Trophoblast cell (in vitro differentiated cells and primary cell): ENCODE measurements around the gene C10orf90.

Experiments used
- DNase-seq, 2 donors: peaks; one replicate each; pipeline ENCODE4 v3.0.0-alpha.2; 2016
- H2AFZ ChIP-seq: 2 replicates; pipeline ENCODE4 v1.6.1; 2013; ENCODE audit warnings: low read length, moderate library complexity, mild to moderate bottlenecking; ENCODE audit not compliant: insufficient read depth, poor library complexity
- H2AK5ac ChIP-seq: 2 replicates; pipeline ENCODE4 v1.6.1; 2013; ENCODE audit warnings: mild to moderate bottlenecking, low read length
- H2BK120ac ChIP-seq: 2 replicates; pipeline ENCODE4 v1.6.1; 2013; ENCODE audit warnings: low read length, mild to moderate bottlenecking, moderate library complexity; ENCODE audit not compliant: insufficient read depth, poor library complexity
- H2BK12ac ChIP-seq: 2 replicates; pipeline ENCODE4 v1.6.1; 2013; ENCODE audit warnings: mild to moderate bottlenecking, low read length, moderate library complexity
- H2BK5ac ChIP-seq: 2 replicates; pipeline ENCODE4 v1.6.1; 2013; ENCODE audit warnings: low read length, low read depth, moderate library complexity, mild to moderate bottlenecking; ENCODE audit not compliant: poor library complexity
- H3K14ac ChIP-seq: 2 replicates; pipeline ENCODE4 v1.6.1; 2013; ENCODE audit warnings: mild to moderate bottlenecking, low read length
- H3K18ac ChIP-seq: 2 replicates; pipeline ENCODE4 v1.6.1; 2013; ENCODE audit warnings: mild to moderate bottlenecking, low read length
- H3K23ac ChIP-seq: 2 replicates; pipeline ENCODE4 v1.6.1; 2013; ENCODE audit warnings: low read length
- H3K27ac ChIP-seq: 2 replicates; pipeline ENCODE4 v1.5.1; 2013; ENCODE audit warnings: low read depth, mild to moderate bottlenecking, inconsistent platforms, low read length, moderate library complexity
- H3K27me3 ChIP-seq: 2 replicates; pipeline ENCODE4 v1.6.1; 2013; ENCODE audit warnings: inconsistent platforms, mild to moderate bottlenecking, low read length, moderate library complexity; ENCODE audit not compliant: insufficient read depth
- H3K36me3 ChIP-seq, 2 experiments: 1 replicate in 1 of 2; 2 replicates in 1 of 2; pipeline ENCODE4 v1.6.1; 2013; ENCODE audit warnings: low read length in 2 of 2, mild to moderate bottlenecking in 2 of 2, moderate library complexity in 1 of 2; ENCODE audit not compliant: insufficient read depth in 2 of 2, control insufficient read depth in 1 of 2
- H3K4ac ChIP-seq: 2 replicates; pipeline ENCODE4 v1.6.1; 2013; ENCODE audit warnings: low read depth, mild to moderate bottlenecking, low read length, moderate library complexity
- H3K4me1 ChIP-seq, 2 experiments: 1 replicate in 1 of 2; 2 replicates in 1 of 2; pipeline ENCODE4 v1.6.1; 2013; ENCODE audit warnings: low read length in 2 of 2, mild to moderate bottlenecking in 2 of 2, moderate library complexity in 1 of 2; ENCODE audit not compliant: insufficient read depth in 2 of 2, control insufficient read depth in 1 of 2
- H3K4me2 ChIP-seq: 2 replicates; pipeline ENCODE4 v1.6.1; 2013; ENCODE audit warnings: inconsistent platforms, mild to moderate bottlenecking, low read length, moderate library complexity
- H3K4me3 ChIP-seq: 2 replicates; pipeline ENCODE4 v1.5.1; 2013; ENCODE audit warnings: mild to moderate bottlenecking, low read depth, low read length, inconsistent platforms
- H3K79me1 ChIP-seq: one replicate; pipeline ENCODE4 v1.6.1; 2013; ENCODE audit warnings: low read length
- H3K79me2 ChIP-seq: 2 replicates; pipeline ENCODE4 v1.6.1; 2013; ENCODE audit warnings: low read length, mild to moderate bottlenecking; ENCODE audit not compliant: control insufficient read depth, insufficient read depth, poor library complexity
- H3K9ac ChIP-seq: 2 replicates; pipeline ENCODE4 v1.6.1; 2013; ENCODE audit warnings: mild to moderate bottlenecking, low read length
- H3K9me3 ChIP-seq: 2 replicates; pipeline ENCODE4 v1.6.1; 2013; ENCODE audit warnings: low read depth, mild to moderate bottlenecking, control low read depth, inconsistent platforms, low read length; ENCODE audit not compliant: insufficient read depth
- H4K12ac ChIP-seq: 2 replicates; pipeline ENCODE4 v1.6.1; 2013; ENCODE audit warnings: low read depth, mild to moderate bottlenecking, low read length, moderate library complexity
- H4K8ac ChIP-seq: 2 replicates; pipeline ENCODE4 v1.6.1; 2013; ENCODE audit warnings: low read depth, mild to moderate bottlenecking, low read length, moderate library complexity
- H4K91ac ChIP-seq: one replicate; pipeline ENCODE4 v1.6.1; 2013; ENCODE audit warnings: low read depth, mild to moderate bottlenecking, low read length, moderate library complexity
- WGBS: extraction: QIAGEN DNeasy Blood & Tissue Kit; methylation state at CpG from one replicate; pipeline ENCODE4 v1.1.7; 2013; ENCODE audit warnings: missing lambda C conversion rate; ENCODE audit not compliant: insufficient read length, insufficient coverage; ENCODE audit errors: extremely low coverage; 5-methylcytosine and 5-hydroxymethylcytosine counted together

The C10orf90 gene

GRCh38 chr10:126663880-126664279 lies 6.6 kb downstream of the C10orf90 start:
- no peak overlapping the region for H4K91ac ChIP-seq
- no CpG with 5 or more reads among the region's 5 CpGs for WGBS
- no peaks in the 10 kb centered on the region for H3K9me3 ChIP-seq
- H4K12ac ChIP-seq, result no peak overlapping the region
- H2BK5ac ChIP-seq, result no peak overlapping the region
- H3K27me3 ChIP-seq, result no peaks in the 10 kb centered on the region
- H3K4me1 ChIP-seq, result peaks cover 0 to 2% of the 10 kb centered on the region in 2 experiments
- no peak overlapping the region for H3K14ac ChIP-seq
- no peak overlapping the region for H3K4ac ChIP-seq
- no peak overlapping the region for H2BK120ac ChIP-seq
- H2BK12ac ChIP-seq, result no peak overlapping the region
- H4K8ac ChIP-seq, result no peak overlapping the region
- no peak overlapping the region for H3K27ac ChIP-seq
- H2AK5ac ChIP-seq, result no peak overlapping the region
- H3K18ac ChIP-seq, result no peak overlapping the region
- H3K79me2 ChIP-seq, result no peaks in the 10 kb centered on the region
- H2AFZ ChIP-seq, result no peak overlapping the region
- no peaks in the 10 kb centered on the region for H3K36me3 ChIP-seq
- peak; percentile 13 to 61 for DNase-seq
- H3K9ac ChIP-seq, result no peak overlapping the region
- H3K23ac ChIP-seq, result no peak overlapping the region
- H3K4me2 ChIP-seq, result no peak overlapping the region
- H3K4me3 ChIP-seq, result no peak overlapping the region
- no peaks in the 10 kb centered on the region for H3K79me1 ChIP-seq

GRCh38 chr10:126663328-126663727 lies 7.2 kb downstream of the C10orf90 start:
- no CpG with 5 or more reads among the region's 9 CpGs for WGBS
- H4K91ac ChIP-seq, result no peak overlapping the region
- H3K4me1 ChIP-seq, result peaks cover 0 to 2% of the 10 kb centered on the region in 2 experiments
- no peak overlapping the region for H2BK12ac ChIP-seq
- H3K36me3 ChIP-seq, result no peaks in the 10 kb centered on the region
- H3K14ac ChIP-seq, result no peak overlapping the region
- H4K12ac ChIP-seq, result no peak overlapping the region
- no peak overlapping the region for H4K8ac ChIP-seq
- H2AFZ ChIP-seq, result no peak overlapping the region
- no peak overlapping the region for H3K18ac ChIP-seq
- H3K79me1 ChIP-seq, result no peaks in the 10 kb centered on the region
- H3K27ac ChIP-seq, result no peak overlapping the region
- no peak overlapping the region for H3K4me2 ChIP-seq
- no peak overlapping the region for H3K4ac ChIP-seq
- no peak overlapping the region for H3K9ac ChIP-seq
- no peak for DNase-seq
- no peak overlapping the region for H3K23ac ChIP-seq
- H3K4me3 ChIP-seq, result no peak overlapping the region
- H3K79me2 ChIP-seq, result no peaks in the 10 kb centered on the region
- H2AK5ac ChIP-seq, result no peak overlapping the region
- no peaks in the 10 kb centered on the region for H3K9me3 ChIP-seq
- H3K27me3 ChIP-seq, result no peaks in the 10 kb centered on the region
- no peak overlapping the region for H2BK5ac ChIP-seq
- H2BK120ac ChIP-seq, result no peak overlapping the region

GRCh38 chr10:126661841-126662515 lies 8.5 kb downstream of the C10orf90 start:
- Histone ChIP-seq H4K91ac (no peak overlapping the region), H3K4me2 (no peak overlapping the region), H2BK5ac (no peak overlapping the region), H2AK5ac (no peak overlapping the region), H3K4ac (no peak overlapping the region), H2AFZ (no peak overlapping the region), H3K14ac (no peak overlapping the region), H2BK12ac (no peak overlapping the region), H4K12ac (no peak overlapping the region), H3K36me3 (no peaks in the 10 kb centered on the region), H2BK120ac (no peak overlapping the region), H3K4me3 (no peak overlapping the region), H3K27me3 (no peaks in the 10 kb centered on the region), H3K9me3 (no peaks in the 10 kb centered on the region), H3K23ac (no peak overlapping the region), H3K27ac (no peak overlapping the region), H3K79me1 (no peaks in the 10 kb centered on the region), H4K8ac (no peak overlapping the region), H3K4me1 (peaks cover 0 to 2% of the 10 kb centered on the region in 2 experiments), H3K18ac (no peak overlapping the region), H3K9ac (no peak overlapping the region), H3K79me2 (no peaks in the 10 kb centered on the region)
- WGBS, result no CpG with 5 or more reads among the region's 4 CpGs
- DNase-seq, result no peak

- H3K4me2 ChIP-seq, result no peak overlapping the region
Observed at GRCh38 chr10:126661356-126661755, 9.1 kb downstream of the C10orf90 start.

More at GRCh38 chr10:126661356-126661755, 9.1 kb downstream of the C10orf90 start:
- Histone ChIP-seq H4K8ac (no peak overlapping the region), H3K79me2 (no peaks in the 10 kb centered on the region), H3K27ac (no peak overlapping the region), H4K12ac (no peak overlapping the region), H3K79me1 (no peaks in the 10 kb centered on the region), H3K4me3 (no peak overlapping the region), H2AFZ (no peak overlapping the region), H3K9me3 (no peaks in the 10 kb centered on the region), H2BK120ac (no peak overlapping the region), H2AK5ac (no peak overlapping the region), H2BK5ac (no peak overlapping the region), H4K91ac (no peak overlapping the region), H3K4me1 (peaks cover 0 to 2% of the 10 kb centered on the region in 2 experiments), H3K9ac (no peak overlapping the region), H2BK12ac (no peak overlapping the region), H3K4ac (no peak overlapping the region), H3K14ac (no peak overlapping the region), H3K27me3 (no peaks in the 10 kb centered on the region), H3K23ac (no peak overlapping the region), H3K18ac (no peak overlapping the region), H3K36me3 (no peaks in the 10 kb centered on the region)
- WGBS, result no CpG with 5 or more reads among the region's 1 CpG
- no peak for DNase-seq
